ENCODE results near the gene WDR27.

The WDR27 gene

DNA sequence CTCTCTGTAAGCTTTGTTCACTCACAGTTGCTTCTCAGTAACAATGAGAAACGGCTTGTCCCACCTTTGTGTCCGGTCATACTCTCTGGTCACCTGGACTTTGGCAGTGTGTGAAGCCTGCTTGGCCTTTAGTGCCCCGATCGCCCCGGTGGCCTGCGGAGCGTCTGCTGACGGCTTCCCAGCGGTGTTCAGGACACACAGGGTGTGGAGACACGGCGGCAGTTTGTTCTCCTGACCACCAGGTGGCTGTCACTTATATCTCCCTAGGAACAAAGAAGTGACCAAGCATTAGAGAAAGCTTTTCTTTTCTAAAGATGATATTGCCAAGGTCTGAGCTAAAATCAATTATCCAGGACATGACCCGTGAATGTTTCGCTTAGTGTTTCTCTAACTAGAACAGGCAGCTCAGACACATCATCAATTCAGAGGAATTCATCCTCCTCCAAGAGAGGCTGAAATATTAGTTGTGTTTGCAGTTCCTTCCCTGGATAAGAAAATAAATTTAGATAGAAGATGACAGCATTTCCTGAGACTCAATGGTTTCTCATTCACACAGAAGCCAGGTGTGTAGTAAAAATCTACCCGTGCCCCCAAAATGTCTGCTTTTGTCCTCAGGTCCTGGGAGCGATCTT lies 280.8 kb downstream of the WDR27 start:
- Histone ChIP-seq H3K27me3 (ENCODE audit: insufficient read depth, low read length, poor library complexity) (no peaks in the 10 kb centered on the region), H3K27ac (ENCODE audit: low read length) (no peak overlapping the region), H3K4me3 (ENCODE audit: low read depth in 1 of 2, low read length in 2 of 2) (no peak overlapping the region), H3K4me2 (ENCODE audit: insufficient read depth, low read length) (no peak overlapping the region), H3K9ac (ENCODE audit: low read depth, low read length) (no peak overlapping the region), H4K20me1 (ENCODE audit: insufficient read depth, low read length) (no peaks in the 10 kb centered on the region), H3K36me3 (ENCODE audit: insufficient read depth, low read length) (no peaks in the 10 kb centered on the region), H3K9me3 (ENCODE audit: insufficient read depth, low read length, severe bottlenecking) (no peaks in the 10 kb centered on the region), H2AFZ (ENCODE audit: low read depth, low read length) (no peak overlapping the region), H3K4me1 (ENCODE audit: insufficient read depth, low read length) (no peaks in the 10 kb centered on the region), H3K79me2 (ENCODE audit: insufficient read depth, low read length) (no peaks in the 10 kb centered on the region)
- DNase-seq = no peak
- no peak for ATAC-seq (ENCODE audit: insufficient read depth, low read depth)
- TF ChIP-seq EZH2 (IDR thresholded peaks at IDR 0.05; ENCODE audit: borderline replicate concordance, low read depth, low read length, severe bottlenecking) = no peak
- TF ChIP-seq, protein P1, sequence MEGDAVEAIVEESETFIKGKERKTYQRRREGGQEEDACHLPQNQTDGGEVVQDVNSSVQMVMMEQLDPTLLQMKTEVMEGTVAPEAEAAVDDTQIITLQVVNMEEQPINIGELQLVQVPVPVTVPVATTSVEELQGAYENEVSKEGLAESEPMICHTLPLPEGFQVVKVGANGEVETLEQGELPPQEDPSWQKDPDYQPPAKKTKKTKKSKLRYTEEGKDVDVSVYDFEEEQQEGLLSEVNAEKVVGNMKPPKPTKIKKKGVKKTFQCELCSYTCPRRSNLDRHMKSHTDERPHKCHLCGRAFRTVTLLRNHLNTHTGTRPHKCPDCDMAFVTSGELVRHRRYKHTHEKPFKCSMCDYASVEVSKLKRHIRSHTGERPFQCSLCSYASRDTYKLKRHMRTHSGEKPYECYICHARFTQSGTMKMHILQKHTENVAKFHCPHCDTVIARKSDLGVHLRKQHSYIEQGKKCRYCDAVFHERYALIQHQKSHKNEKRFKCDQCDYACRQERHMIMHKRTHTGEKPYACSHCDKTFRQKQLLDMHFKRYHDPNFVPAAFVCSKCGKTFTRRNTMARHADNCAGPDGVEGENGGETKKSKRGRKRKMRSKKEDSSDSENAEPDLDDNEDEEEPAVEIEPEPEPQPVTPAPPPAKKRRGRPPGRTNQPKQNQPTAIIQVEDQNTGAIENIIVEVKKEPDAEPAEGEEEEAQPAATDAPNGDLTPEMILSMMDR (IDR thresholded peaks at IDR 0.05; ENCODE audit: borderline replicate concordance, extremely low read depth, low read length, poor library complexity, severe bottlenecking) = peak; percentile 22

DNA sequence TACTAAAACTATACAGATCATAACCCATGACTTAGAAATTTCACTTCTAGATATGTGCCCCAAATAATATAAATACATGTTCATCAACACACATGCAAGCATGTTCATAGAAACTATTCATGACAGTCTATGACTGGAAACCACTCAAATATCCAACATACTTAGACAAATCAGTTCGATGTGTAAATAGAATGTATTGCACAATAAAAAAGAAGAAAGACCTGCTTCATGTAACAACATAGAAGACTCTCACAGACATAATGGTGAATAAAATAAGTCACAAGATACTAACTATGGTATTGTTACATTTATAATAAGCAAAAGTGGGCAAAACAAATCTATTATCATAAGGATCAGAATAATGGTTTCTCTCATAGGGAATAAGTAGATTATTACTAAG lies 284.7 kb downstream of the WDR27 start:
- TF ChIP-seq, protein P1 (IDR thresholded peaks at IDR 0.05; ENCODE audit: borderline replicate concordance, extremely low read depth, low read length, poor library complexity, severe bottlenecking) = no peak
- TF ChIP-seq EZH2 (IDR thresholded peaks at IDR 0.05; ENCODE audit: borderline replicate concordance, low read depth, low read length, severe bottlenecking) = no peak
- Histone ChIP-seq H3K27me3 (ENCODE audit: insufficient read depth, low read length, poor library complexity) (no peaks in the 10 kb centered on the region), H3K9me3 (ENCODE audit: insufficient read depth, low read length, severe bottlenecking) (peaks cover 11% of the 10 kb centered on the region), H3K9ac (ENCODE audit: low read depth, low read length) (no peak overlapping the region), H4K20me1 (ENCODE audit: insufficient read depth, low read length) (no peaks in the 10 kb centered on the region), H3K4me1 (ENCODE audit: insufficient read depth, low read length) (no peaks in the 10 kb centered on the region), H3K27ac (ENCODE audit: low read length) (no peak overlapping the region), H2AFZ (ENCODE audit: low read depth, low read length) (no peak overlapping the region), H3K4me2 (ENCODE audit: insufficient read depth, low read length) (no peak overlapping the region), H3K4me3 (ENCODE audit: low read depth in 1 of 2, low read length in 2 of 2) (no peak overlapping the region), H3K79me2 (ENCODE audit: insufficient read depth, low read length) (no peaks in the 10 kb centered on the region), H3K36me3 (ENCODE audit: insufficient read depth, low read length) (no peaks in the 10 kb centered on the region)
- DNase-seq (no peak), ATAC-seq (ENCODE audit: insufficient read depth, low read depth) (no peak)

DNA sequence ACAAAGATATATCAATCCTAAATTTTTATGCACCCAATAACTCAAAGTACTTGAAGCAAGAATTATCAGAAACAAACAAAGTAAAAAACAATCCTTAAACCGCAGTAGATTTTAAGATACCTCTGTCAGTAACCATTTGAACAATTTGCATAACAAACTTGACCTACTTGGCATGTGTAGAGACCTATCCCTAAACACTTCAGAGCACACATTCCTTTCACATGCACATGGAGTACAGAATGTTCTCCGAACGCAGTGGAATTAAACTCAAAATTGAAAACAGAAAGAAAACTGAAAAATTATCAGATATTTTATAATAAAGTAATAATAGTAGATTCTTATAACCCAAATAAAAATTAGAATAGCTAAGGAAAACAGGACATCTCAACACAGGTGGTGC lies 285.6 kb downstream of the WDR27 start:
- no peak for DNase-seq

More for the DNA sequence above, 285.6 kb downstream of the WDR27 start:
- Histone ChIP-seq H3K9me3 (ENCODE audit: insufficient read depth, low read length, severe bottlenecking) (peaks cover 11% of the 10 kb centered on the region), H4K20me1 (ENCODE audit: insufficient read depth, low read length) (no peaks in the 10 kb centered on the region), H3K9ac (ENCODE audit: low read depth, low read length) (no peak overlapping the region), H3K36me3 (ENCODE audit: insufficient read depth, low read length) (no peaks in the 10 kb centered on the region), H3K79me2 (ENCODE audit: insufficient read depth, low read length) (no peaks in the 10 kb centered on the region), H3K27me3 (ENCODE audit: insufficient read depth, low read length, poor library complexity) (no peaks in the 10 kb centered on the region), H2AFZ (ENCODE audit: low read depth, low read length) (no peak overlapping the region), H3K4me2 (ENCODE audit: insufficient read depth, low read length) (no peak overlapping the region), H3K4me1 (ENCODE audit: insufficient read depth, low read length) (no peaks in the 10 kb centered on the region), H3K27ac (ENCODE audit: low read length) (no peak overlapping the region), H3K4me3 (ENCODE audit: low read depth in 1 of 2, low read length in 2 of 2) (no peak overlapping the region)
- TF ChIP-seq, protein P1 (IDR thresholded peaks at IDR 0.05; ENCODE audit: borderline replicate concordance, extremely low read depth, low read length, poor library complexity, severe bottlenecking) = no peak
- TF ChIP-seq EZH2 (IDR thresholded peaks at IDR 0.05; ENCODE audit: borderline replicate concordance, low read depth, low read length, severe bottlenecking) = no peak
- no peak for ATAC-seq (ENCODE audit: insufficient read depth, low read depth)

Data from DND-41 (cell line).